CD4-positive, CD25-positive, alpha-beta regulatory T cell (primary cell): ENCODE results near the gene FCHSD2. TPM values are rescaled to one million over a fixed set of nuclear protein-coding genes. Genes with fewer than 3 reads are reported as not detected.

Experiments
- ATAC-seq, 2 donors: fragments of 150-1000 bp; cut with Tn5 transposase; one replicate each; pipeline ENCODE4 v1.10.0; 2021; ENCODE audit warnings: low read depth in 2 of 2, moderate number of reproducible peaks in 2 of 2, moderate library complexity in 1 of 2
- DNase-seq, 3 donors: peaks; one replicate each; pipeline versions ENCODE4 v3.0.0 to v3.0.0-alpha.2; 2012 to 2022; ENCODE audit warnings: mixed read lengths in 1 of 3
- H3K27ac ChIP-seq: one replicate; pipeline ENCODE4 v1.7.0; 2013; ENCODE audit warnings: mild to moderate bottlenecking, low read length; ENCODE audit not compliant: insufficient read depth, poor library complexity, severe bottlenecking
- H3K27me3 ChIP-seq: one replicate; pipeline ENCODE4 v1.7.0; 2013; ENCODE audit warnings: low read length; ENCODE audit not compliant: control insufficient read depth, insufficient read depth
- H3K36me3 ChIP-seq: one replicate; pipeline ENCODE4 v1.7.0; 2013; ENCODE audit warnings: mild to moderate bottlenecking, low read length, moderate library complexity; ENCODE audit not compliant: control insufficient read depth, insufficient read depth
- H3K4me1 ChIP-seq: 2 replicates; pipeline ENCODE4 v1.7.0; 2013; ENCODE audit warnings: mild to moderate bottlenecking, low read length; ENCODE audit not compliant: insufficient read depth, control insufficient read depth, poor library complexity, severe bottlenecking
- H3K4me3 ChIP-seq: one replicate; pipeline ENCODE4 v1.7.0; 2013; ENCODE audit warnings: low read depth, mild to moderate bottlenecking, low read length, moderate library complexity
- H3K9me3 ChIP-seq, 2 experiments: 1 replicate in 1 of 2; 2 replicates in 1 of 2; pipeline ENCODE4 v1.7.0; 2013; ENCODE audit warnings: low read length in 2 of 2, mild to moderate bottlenecking in 1 of 2, moderate library complexity in 1 of 2; ENCODE audit not compliant: control insufficient read depth in 2 of 2
- H3K27ac Mint-ChIP-seq, 3 donors: one replicate each; pipeline ENCODE4 v1.8.0; 2020 to 2022; ENCODE audit warnings: mild to moderate bottlenecking in 3 of 3, mixed read lengths in 3 of 3, moderate library complexity in 2 of 3
- H3K27me3 Mint-ChIP-seq: one replicate; pipeline ENCODE4 v1.8.0; 2022; ENCODE audit warnings: mild to moderate bottlenecking, mixed read lengths
- H3K36me3 Mint-ChIP-seq: one replicate; pipeline ENCODE4 v1.8.0; 2020; ENCODE audit warnings: mixed read lengths
- H3K4me1 Mint-ChIP-seq, 4 donors: one replicate each; pipeline ENCODE4 v1.8.0; 2020 to 2022; ENCODE audit warnings: mixed read lengths in 4 of 4, mild to moderate bottlenecking in 1 of 4
- H3K4me3 Mint-ChIP-seq, 4 donors: one replicate each; pipeline ENCODE4 v1.8.0; 2020 to 2022; ENCODE audit warnings: mild to moderate bottlenecking in 4 of 4, mixed read lengths in 4 of 4, moderate library complexity in 3 of 4
- H3K9me3 Mint-ChIP-seq, 7 donors: one replicate each; pipeline ENCODE4 v1.8.0; 2020 to 2022; ENCODE audit warnings: mixed read lengths in 7 of 7, mild to moderate bottlenecking in 3 of 7, moderate library complexity in 2 of 7
- polyA plus RNA-seq, 4 donors: library from polyadenylated mRNA; unstranded; fragments of 300-500 nt; fragmentation: Illumina TruSeq; gene quantifications; one replicate each; pipeline ENCODE4 v1.2.3, GENCODE V29; 2021
- total RNA-seq: library from RNA; stranded (reverse); gene quantifications from one replicate; pipeline ENCODE4 v1.2.3, GENCODE V29; 2022

Gene FCHSD2
- total and polyA plus RNA-seq, 5 donors from 2014 or later, result 13.5 to 56.6 (median 19.6) TPM

DNA sequence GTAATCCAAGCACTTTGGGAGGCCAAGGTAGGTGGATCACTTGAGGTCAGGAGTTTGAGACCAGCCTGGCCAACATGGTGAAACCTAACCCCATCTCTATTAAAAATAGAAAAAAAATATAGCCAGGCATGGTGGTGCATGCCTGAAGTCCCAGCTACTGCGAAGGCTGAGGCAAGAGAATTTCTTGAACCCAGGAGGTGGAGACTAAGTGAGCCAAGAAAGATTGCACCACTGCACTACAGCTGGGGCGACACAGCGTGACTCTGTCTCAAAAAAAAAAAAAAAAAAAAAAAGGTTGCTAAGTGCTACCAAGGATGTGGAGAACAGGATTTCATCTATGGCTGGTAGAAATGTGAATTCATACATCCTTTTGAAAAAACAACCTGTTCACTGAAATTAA, 291.3 kb downstream of the FCHSD2 start:
- Histone ChIP-seq H3K27ac (no peak overlapping the region), H3K27me3 (no peaks in the 10 kb centered on the region), H3K36me3 (peaks cover 8% of the 10 kb centered on the region), H3K9me3 (no peaks in the 10 kb centered on the region), H3K4me3 (no peak overlapping the region), H3K4me1 (peaks cover 13% of the 10 kb centered on the region)
- no peak for DNase-seq
- no peak for ATAC-seq
- Mint-ChIP-seq H3K4me1 (peaks cover 11 to 43% (median 24%) of the 10 kb centered on the region in 4 donors), H3K9me3 (peaks cover 0 to 1% (median 0%) of the 10 kb centered on the region in 7 donors), H3K27ac (peak overlapping the region; percentile 67 to 84 (median 67)), H3K27me3 (no peaks in the 10 kb centered on the region), H3K36me3 (peaks cover 19% of the 10 kb centered on the region), H3K4me3 (no peak overlapping the region)

DNA sequence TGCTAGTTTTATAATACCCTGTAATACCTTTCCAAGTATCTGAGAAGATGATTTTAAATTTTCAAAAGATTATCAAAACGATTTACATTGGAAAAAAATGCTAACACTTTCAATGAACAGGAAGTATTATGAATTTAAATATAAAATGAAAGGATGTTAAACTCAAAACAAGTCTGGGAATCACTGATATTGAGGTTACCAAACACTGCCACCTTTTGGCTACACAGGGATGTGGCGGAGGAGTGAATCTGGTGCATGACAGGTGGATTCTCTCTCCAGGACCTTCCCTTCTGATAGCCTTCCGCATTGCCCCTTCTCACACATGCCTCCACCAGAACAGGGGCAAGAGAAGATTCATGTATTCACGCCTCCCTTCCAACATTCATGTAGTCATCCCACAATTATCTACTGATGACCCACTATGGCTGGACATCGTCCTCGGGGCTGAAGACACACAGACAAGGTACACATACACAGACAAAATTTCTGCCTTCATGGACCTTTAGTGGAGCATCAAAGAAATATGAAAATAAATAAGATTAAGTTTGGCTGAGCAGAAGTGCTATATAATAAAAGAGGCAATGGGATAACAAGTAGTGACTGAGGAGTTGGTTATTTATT, 293.2 kb downstream of the FCHSD2 start:
- Histone ChIP-seq H3K9me3 (no peaks in the 10 kb centered on the region), H3K27ac (no peak overlapping the region), H3K4me3 (no peak overlapping the region), H3K27me3 (no peaks in the 10 kb centered on the region), H3K36me3 (peaks cover 12% of the 10 kb centered on the region), H3K4me1 (peaks cover 13% of the 10 kb centered on the region)
- peak in 2 of 3 donors; percentile 48 to 63 for DNase-seq
- Mint-ChIP-seq H3K36me3 (peaks cover 18% of the 10 kb centered on the region), H3K27me3 (no peaks in the 10 kb centered on the region), H3K27ac (peak overlapping the region in 2 of 3 donors; percentile 43 to 67), H3K4me3 (no peak overlapping the region), H3K4me1 (peaks cover 11 to 38% (median 24%) of the 10 kb centered on the region in 4 donors), H3K9me3 (peaks cover 0 to 1% (median 0%) of the 10 kb centered on the region in 7 donors)
- ATAC-seq, result peak in 1 of 2 donors; percentile 48

- Histone ChIP-seq H3K9me3 (no peaks in the 10 kb centered on the region), H3K27me3 (no peaks in the 10 kb centered on the region), H3K27ac (no peak overlapping the region), H3K36me3 (peaks cover 49% of the 10 kb centered on the region), H3K4me1 (peaks cover 5% of the 10 kb centered on the region), H3K4me3 (no peak overlapping the region)
- H3K4me3 Mint-ChIP-seq, result no peak overlapping the region
- DNase-seq (no peak), ATAC-seq (no peak)
- peaks cover 44% of the 10 kb centered on the region for H3K36me3 Mint-ChIP-seq
- H3K4me1 Mint-ChIP-seq, result peaks cover 7 to 14% (median 8%) of the 10 kb centered on the region in 4 donors
- H3K27me3 Mint-ChIP-seq, result no peaks in the 10 kb centered on the region
- peak overlapping the region in 2 of 3 donors; percentile 33 to 41 for H3K27ac Mint-ChIP-seq
- H3K9me3 Mint-ChIP-seq, result no peaks in the 10 kb centered on the region
Observed at GRCh38 chr11:72844356-72844755, 297.8 kb downstream of the FCHSD2 start.

DNA sequence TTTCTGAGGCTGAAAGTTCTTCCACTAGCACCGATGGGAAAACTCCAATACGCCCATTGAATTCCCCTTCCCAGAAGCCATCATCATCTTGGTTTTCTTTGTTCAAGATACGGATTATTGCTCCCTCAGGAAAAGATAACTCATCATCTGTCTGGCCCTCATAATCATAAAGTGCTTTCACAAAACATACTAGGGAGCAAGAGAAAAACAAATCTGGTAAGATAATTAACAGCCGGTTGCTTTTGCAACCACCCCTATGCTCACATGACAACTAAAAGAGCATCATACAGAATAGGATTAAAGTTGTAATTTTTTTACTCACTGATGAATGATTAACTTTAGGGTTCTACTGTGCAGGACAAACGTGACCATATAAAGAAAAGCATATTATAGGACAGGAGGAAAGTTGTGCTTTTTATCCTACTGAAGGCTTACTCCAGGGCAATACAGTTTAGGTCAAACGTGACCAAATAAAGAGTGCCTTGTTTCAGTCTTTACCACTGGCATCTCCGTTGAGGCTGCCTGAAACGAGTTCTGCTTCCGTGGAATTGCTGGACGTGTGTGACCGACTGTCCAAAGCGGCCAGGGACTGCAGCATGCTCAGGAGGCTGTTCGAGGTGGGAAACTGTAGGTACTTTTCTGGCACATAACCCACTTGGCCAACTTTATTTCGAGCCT, 299.3 kb downstream of the FCHSD2 start:
- no peak overlapping the region for H3K27ac ChIP-seq
- Mint-ChIP-seq H3K9me3 (peaks cover 0 to 2% (median 0%) of the 10 kb centered on the region in 7 donors), H3K36me3 (peaks cover 47% of the 10 kb centered on the region), H3K27me3 (no peaks in the 10 kb centered on the region), H3K4me3 (no peak overlapping the region), H3K4me1 (peaks cover 0 to 9% (median 2%) of the 10 kb centered on the region in 4 donors), H3K27ac (peak overlapping the region in 1 of 3 donors; percentile 14)
- no peaks in the 10 kb centered on the region for H3K4me1 ChIP-seq
- DNase-seq (no peak), ATAC-seq (no peak)
- H3K27me3 ChIP-seq, result no peaks in the 10 kb centered on the region
- peaks cover 65% of the 10 kb centered on the region for H3K36me3 ChIP-seq
- no peaks in the 10 kb centered on the region for H3K9me3 ChIP-seq
- H3K4me3 ChIP-seq, result no peak overlapping the region

GRCh38 chr11:72842126-72842525, 300.0 kb downstream of the FCHSD2 start:
- Mint-ChIP-seq H3K4me1 (peaks cover 0 to 9% (median 1%) of the 10 kb centered on the region in 4 donors), H3K36me3 (peaks cover 44% of the 10 kb centered on the region), H3K27ac (peak overlapping the region in 1 of 3 donors; percentile 26), H3K27me3 (no peaks in the 10 kb centered on the region), H3K9me3 (peaks cover 0 to 2% (median 0%) of the 10 kb centered on the region in 7 donors), H3K4me3 (no peak overlapping the region)
- Histone ChIP-seq H3K9me3 (no peaks in the 10 kb centered on the region), H3K4me3 (no peak overlapping the region), H3K4me1 (no peaks in the 10 kb centered on the region), H3K36me3 (peaks cover 70% of the 10 kb centered on the region), H3K27me3 (no peaks in the 10 kb centered on the region), H3K27ac (no peak overlapping the region)
- DNase-seq, result no peak
- ATAC-seq, result no peak

- no peaks in the 10 kb centered on the region for H3K4me1 ChIP-seq
- Mint-ChIP-seq H3K4me3 (no peak overlapping the region), H3K36me3 (peaks cover 44% of the 10 kb centered on the region), H3K4me1 (peaks cover 0 to 9% (median 1%) of the 10 kb centered on the region in 4 donors), H3K9me3 (peaks cover 0 to 2% (median 0%) of the 10 kb centered on the region in 7 donors), H3K27me3 (no peaks in the 10 kb centered on the region), H3K27ac (peak overlapping the region in 1 of 3 donors; percentile 26)
- H3K9me3 ChIP-seq, result no peaks in the 10 kb centered on the region
- ATAC-seq (no peak), DNase-seq (no peak)
- no peaks in the 10 kb centered on the region for H3K27me3 ChIP-seq
- H3K36me3 ChIP-seq, result peaks cover 65% of the 10 kb centered on the region
- no peak overlapping the region for H3K4me3 ChIP-seq
- H3K27ac ChIP-seq, result no peak overlapping the region
Observed at GRCh38 chr11:72841397-72841796, 300.7 kb downstream of the FCHSD2 start.

GRCh38 chr11:72840780-72841179, 301.3 kb downstream of the FCHSD2 start:
- H3K27me3 Mint-ChIP-seq, result no peaks in the 10 kb centered on the region
- Histone ChIP-seq H3K9me3 (no peaks in the 10 kb centered on the region), H3K27me3 (no peaks in the 10 kb centered on the region), H3K36me3 (peaks cover 70% of the 10 kb centered on the region), H3K27ac (no peak overlapping the region), H3K4me3 (no peak overlapping the region), H3K4me1 (no peaks in the 10 kb centered on the region)
- DNase-seq, result no peak
- ATAC-seq, result no peak
- no peak overlapping the region for H3K4me3 Mint-ChIP-seq
- peaks cover 0 to 9% (median 1%) of the 10 kb centered on the region in 4 donors for H3K4me1 Mint-ChIP-seq
- H3K9me3 Mint-ChIP-seq, result peaks cover 0 to 2% (median 0%) of the 10 kb centered on the region in 7 donors
- peak overlapping the region in 1 of 3 donors; percentile 26 for H3K27ac Mint-ChIP-seq
- peaks cover 47% of the 10 kb centered on the region for H3K36me3 Mint-ChIP-seq
